GM21526 (cell line): ENCODE data around the gene LDLRAP1.

Experiments used
- ATAC-seq: cut with Tn5 transposase; IDR thresholded peaks from one replicate; pipeline ENCODE4 v1.9.1; 2021; ENCODE audit warnings: moderate library complexity; ENCODE audit not compliant: unreplicated experiment, low FRiP score

The LDLRAP1 gene

GRCh38 chr1:25541889-25542658 lies 1.3 kb upstream of the LDLRAP1 start:
- ATAC-seq: no peak

GRCh38 chr1:25543005-25543424 lies 391 bp upstream of the LDLRAP1 start:
- no peak for ATAC-seq

DNA sequence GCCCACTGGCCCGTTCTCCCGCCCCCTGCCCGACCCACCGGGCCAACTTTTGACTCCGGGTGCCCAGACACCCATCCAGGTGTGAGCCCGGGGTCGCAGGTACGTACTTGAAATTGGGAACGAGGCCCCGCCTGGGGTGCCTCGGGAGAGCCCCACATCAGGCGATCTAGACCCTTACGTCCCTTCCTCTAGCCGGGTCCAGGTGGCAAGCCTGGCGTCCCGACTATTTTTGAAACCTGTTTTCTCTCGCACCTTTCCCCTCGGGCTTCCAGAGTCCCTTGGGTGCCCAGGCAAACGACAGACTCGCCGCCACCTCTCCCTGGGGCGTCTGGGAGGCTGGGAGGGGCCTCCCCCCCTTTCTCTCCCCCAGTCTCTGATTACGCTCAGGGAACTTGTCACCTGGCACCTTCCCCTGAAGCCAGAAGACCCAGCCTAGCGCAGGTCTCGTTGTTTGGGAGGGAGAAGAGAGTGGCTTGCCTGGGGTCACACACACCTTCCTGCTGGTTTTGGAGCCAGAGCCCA lies 898 bp downstream of the LDLRAP1 start:
- no peak for ATAC-seq

GRCh38 chr1:25544819-25545218 lies 1.4 kb downstream of the LDLRAP1 start:
- ATAC-seq: no peak

GRCh38 chr1:25545767-25546166 lies 2.4 kb downstream of the LDLRAP1 start:
- no peak for ATAC-seq

DNA sequence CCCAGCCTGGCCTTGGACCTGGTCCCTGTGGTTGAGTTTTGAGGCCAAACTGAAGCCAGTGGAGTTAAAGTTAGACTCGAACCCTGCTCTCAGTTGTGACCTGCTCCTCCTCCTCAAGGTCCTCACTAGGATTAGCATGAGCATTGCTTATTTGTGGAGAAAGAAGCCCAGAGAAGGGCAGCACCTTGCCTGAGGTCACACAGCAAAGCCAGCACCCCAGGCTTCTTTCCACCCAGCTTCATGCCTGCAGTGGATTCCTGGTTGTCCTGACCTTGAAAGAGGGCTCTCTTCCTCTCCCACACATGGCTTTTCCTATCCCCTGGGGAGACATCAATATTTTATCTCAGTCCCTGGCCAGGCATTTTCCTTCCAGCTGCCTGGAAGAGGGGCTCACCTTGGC lies 2.8 kb downstream of the LDLRAP1 start:
- ATAC-seq: no peak

GRCh38 chr1:25548601-25549000 lies 5.2 kb downstream of the LDLRAP1 start:
- no peak for ATAC-seq

DNA sequence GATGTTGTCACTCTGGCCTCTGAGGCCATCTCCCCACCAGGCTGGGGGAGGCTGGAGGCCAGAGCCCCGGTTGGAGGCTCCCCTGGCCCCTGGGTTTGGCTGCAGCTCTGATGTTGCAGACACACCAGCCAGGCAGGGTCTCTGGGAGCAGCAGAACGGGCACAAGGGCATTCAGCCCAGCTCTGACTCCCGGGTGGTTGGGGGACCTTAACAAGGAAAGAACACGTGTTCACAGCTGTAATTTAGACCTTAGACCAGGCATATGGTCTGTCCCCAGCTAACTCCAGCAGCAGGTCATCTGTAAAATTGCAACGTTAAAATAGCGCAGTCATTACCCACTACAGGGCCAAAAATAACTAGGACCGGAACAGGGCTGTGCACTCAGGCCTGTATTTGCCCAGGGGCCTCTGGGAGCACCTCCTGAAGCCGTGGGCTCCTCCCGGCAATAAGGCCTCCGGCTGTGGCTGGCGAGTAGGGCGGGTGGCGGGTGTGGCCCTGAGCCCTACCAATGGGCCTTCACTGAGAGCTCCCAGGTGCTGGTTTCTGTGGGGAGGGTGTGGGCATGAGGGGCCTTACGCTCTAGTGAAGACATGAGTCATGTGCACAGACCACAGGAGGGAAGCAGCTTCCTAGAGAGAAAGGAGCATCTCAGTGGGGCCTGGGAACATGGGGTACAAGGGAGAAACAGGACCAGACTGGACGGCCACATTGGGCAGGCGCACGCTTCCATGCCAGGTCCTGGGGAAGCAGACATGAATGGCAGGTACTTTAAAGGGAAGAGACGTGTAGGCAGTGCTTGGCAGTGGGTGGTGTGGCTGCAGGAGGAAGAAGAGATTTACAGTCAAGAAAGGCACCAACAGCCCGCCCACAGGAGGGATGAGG lies 6.1 kb downstream of the LDLRAP1 start:
- peak; percentile 80 for ATAC-seq

GRCh38 chr1:25550155-25550506 lies 6.7 kb downstream of the LDLRAP1 start:
- ATAC-seq: no peak

DNA sequence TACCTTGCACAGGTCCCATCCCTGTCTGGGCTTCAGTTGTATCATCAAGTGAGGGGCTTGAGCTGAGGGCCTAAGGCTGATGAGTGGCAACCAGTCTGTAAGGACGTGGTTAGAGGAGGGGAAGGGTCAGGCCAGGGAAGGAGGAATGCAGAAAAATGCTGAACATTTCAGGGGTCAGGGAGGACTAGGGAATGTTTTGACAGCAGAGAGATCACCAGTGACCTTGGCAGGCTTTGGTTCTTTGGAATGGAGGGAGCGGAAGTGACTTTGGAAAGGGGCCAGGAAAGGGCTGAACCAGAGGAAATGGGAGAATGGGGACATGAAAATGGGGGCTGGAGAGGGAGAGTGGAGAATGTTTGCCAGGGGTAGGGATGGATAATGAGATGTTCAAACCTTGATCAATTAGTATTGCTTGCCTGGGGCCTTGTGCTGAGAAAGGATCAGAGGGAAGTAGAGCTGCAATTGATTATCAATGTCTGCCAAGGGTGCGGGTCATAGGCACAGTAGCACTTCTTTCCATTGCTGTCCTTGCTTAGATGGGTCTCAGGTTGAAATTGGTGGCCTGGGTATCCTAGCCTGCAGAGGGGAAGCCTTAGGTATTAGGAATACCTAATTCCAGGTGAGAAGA lies 7.4 kb downstream of the LDLRAP1 start:
- no peak for ATAC-seq

- no peak for ATAC-seq
Measured at GRCh38 chr1:25553749-25554429, 10.5 kb downstream of the LDLRAP1 start.

GRCh38 chr1:25554430-25554780 lies 11.0 kb downstream of the LDLRAP1 start:
- no peak for ATAC-seq

DNA sequence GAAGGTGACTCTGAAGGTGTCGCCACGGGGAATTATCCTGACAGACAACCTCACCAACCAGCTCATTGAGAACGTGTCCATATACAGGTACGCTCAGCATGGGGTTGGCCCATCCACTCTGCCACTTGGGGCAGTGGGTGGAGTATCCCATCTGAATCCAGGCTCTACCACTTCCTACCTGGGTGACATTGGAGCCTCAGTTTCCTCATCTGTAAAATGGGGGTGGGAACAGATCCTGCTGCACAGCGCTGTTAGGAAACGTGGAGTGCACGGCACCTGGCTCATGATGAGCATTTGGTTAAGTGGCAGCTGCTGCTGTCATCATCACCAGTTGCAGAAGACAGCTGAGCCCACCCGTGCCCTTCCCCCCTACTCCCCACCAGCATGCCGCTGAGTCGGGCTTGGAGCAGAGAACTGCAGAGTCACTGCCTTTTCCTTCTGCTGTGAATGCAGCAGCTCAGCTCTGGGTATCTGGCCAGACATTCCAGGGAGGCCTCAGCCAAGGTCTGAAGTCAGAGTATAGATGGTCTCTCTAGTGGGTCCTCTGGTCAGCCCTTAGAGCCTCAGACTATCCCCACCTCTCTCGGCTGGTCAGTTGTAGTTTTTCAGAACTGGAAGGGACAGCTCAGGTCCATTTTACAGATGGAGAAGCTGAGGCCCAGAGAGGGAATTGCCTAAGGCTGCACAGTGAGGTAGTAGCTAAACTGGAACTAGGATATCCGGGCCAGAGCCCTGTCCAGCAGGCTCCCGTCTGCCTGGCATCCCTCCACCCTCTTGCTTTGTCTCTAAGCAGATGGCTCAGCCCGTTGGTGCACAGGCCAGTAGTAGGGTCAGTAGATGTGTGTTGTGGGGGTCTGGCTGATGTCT lies 11.7 kb downstream of the LDLRAP1 start:
- no peak for ATAC-seq

GRCh38 chr1:25555753-25556092 lies 12.3 kb downstream of the LDLRAP1 start:
- no peak for ATAC-seq

- no peak for ATAC-seq
Measured at GRCh38 chr1:25556132-25556670, 12.8 kb downstream of the LDLRAP1 start.

DNA sequence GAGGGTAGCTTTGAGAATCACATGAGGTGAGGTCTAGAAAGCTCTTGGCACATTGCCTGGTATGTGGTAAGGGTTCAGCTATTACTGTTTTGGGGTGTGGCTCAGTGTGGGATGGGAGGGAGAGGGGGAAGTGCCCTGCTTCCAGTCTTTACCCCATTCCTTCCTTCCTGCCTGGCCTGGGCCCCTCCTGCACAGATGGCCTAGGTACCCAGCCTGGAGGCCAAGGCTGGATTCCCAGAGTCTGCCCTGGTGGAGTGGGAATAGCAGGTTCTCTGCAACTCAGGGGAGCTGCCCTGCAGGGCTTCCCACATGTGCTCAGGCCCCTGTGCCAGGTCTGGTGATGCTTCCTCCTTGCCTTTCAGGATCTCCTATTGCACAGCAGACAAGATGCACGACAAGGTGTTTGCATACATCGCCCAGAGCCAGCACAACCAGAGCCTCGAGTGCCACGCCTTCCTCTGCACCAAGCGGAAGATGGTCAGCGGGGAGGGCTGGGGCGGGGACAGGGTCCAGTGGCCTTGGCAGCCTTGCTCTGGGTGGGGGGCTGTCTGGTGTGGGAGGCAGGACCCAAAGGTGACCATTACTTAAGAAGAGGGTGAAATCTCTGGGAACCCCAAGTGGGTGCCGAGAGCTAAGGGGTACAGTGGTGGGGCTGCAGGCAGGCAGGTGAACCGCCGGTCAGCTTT lies 13.5 kb downstream of the LDLRAP1 start:
- no peak for ATAC-seq

GRCh38 chr1:25557543-25557942 lies 14.1 kb downstream of the LDLRAP1 start:
- ATAC-seq: no peak

- ATAC-seq: no peak
Measured at GRCh38 chr1:25559031-25559430, 15.6 kb downstream of the LDLRAP1 start.

DNA sequence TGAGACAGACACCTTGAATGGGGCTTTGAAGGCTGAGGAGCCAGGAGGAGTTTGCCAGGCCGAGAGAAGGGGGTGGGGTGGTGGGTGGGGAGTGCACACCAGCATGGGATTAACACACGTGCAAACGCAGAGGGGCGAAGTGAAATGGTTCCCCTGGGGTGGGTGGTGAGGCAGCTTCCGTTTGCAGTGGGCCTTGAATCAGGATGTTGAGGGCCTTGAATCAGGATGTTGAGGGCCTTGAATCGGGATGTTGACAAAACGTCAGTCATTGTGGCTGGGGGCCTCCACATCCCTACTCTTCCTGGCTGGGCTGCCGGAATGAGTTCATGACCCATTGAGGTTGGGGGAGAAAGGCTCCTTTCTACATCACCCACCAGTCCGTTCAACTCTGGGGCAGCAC lies 16.6 kb downstream of the LDLRAP1 start:
- no peak for ATAC-seq
